ENCODE data around the gene SPACDR.
"Not testable (repeated sequence)": the region's sequence is repeated elsewhere in the genome, so short reads cannot be mapped to it uniquely, and the experiment has no call there.

SPACDR gene

GRCh38 chr7:100443096-100443840 is 20.8 kb downstream of the SPACDR start:
- DNase-seq (ENCODE audit: extremely low spot score): no peak
- no peak for TF ChIP-seq BHLHE40 (IDR thresholded peaks at IDR 0.05; ENCODE audit: borderline replicate concordance)
- TF ChIP-seq FOXA1 (IDR thresholded peaks at IDR 0.05): no peak
- TF ChIP-seq ARNT (IDR thresholded peaks at IDR 0.05): no peak
- no peak for TF ChIP-seq FOXM1 (IDR thresholded peaks at IDR 0.05; ENCODE audit: borderline replicate concordance)
- TF ChIP-seq FOXK2 (IDR thresholded peaks at IDR 0.05): no peak
- TF ChIP-seq CTBP1 (IDR thresholded peaks at IDR 0.05; ENCODE audit: borderline replicate concordance): no peak
- no peak for TF ChIP-seq ELF4 (IDR thresholded peaks at IDR 0.05)
- POLR2A ChIA-PET: interaction anchor here (1.7 to 5.1 kb wide), 2 partner anchors 9 to 14 kb away, joined by 7 to 43 read pairs; partner anchors contain the start of genes MEPCE and ZCWPW1
- CTCF ChIA-PET: interaction anchor here (0.9 kb wide), 1 partner anchor 14 kb away, joined by 3 read pairs; no protein-coding TSS in a partner anchor

- CTCF ChIA-PET: interaction anchor here (0.9 kb wide), 1 partner anchor 13 kb away, joined by 3 read pairs; no protein-coding TSS in a partner anchor
- TF ChIP-seq ZNF384 (IDR thresholded peaks at IDR 0.05) (no peak), L3MBTL2 (conservative IDR thresholded peaks at IDR 0.05) (no peak), ARNT (IDR thresholded peaks at IDR 0.05) (no peak), NFRKB (IDR thresholded peaks at IDR 0.05) (no peak), FOXK2 (IDR thresholded peaks at IDR 0.05) (no peak), SP1 (IDR thresholded peaks at IDR 0.05) (no peak), TARDBP (IDR thresholded peaks at IDR 0.05) (no peak), SUZ12 (IDR thresholded peaks at IDR 0.05) (no peak), FOXM1 (IDR thresholded peaks at IDR 0.05; ENCODE audit: borderline replicate concordance) (no peak), ELF4 (IDR thresholded peaks at IDR 0.05) (no peak), BHLHE40 (IDR thresholded peaks at IDR 0.05; ENCODE audit: borderline replicate concordance) (no peak), FOXA1 (IDR thresholded peaks at IDR 0.05) (no peak), PKNOX1 (IDR thresholded peaks at IDR 0.05) (no peak), CTBP1 (IDR thresholded peaks at IDR 0.05; ENCODE audit: borderline replicate concordance) (no peak), LEF1 (IDR thresholded peaks at IDR 0.05; ENCODE audit: borderline replicate concordance) (no peak), HDGF (IDR thresholded peaks at IDR 0.05; ENCODE audit: borderline replicate concordance) (no peak)
- POLR2A ChIA-PET: interaction anchor here (1.7 to 5.1 kb wide), 2 partner anchors 8 to 13 kb away, joined by 7 to 43 read pairs (median 15); partner anchors contain the start of genes MEPCE and ZCWPW1
- no peak for DNase-seq (ENCODE audit: extremely low spot score)
Measured at GRCh38 chr7:100441641-100442535, 22.2 kb downstream of the SPACDR start.

DNA sequence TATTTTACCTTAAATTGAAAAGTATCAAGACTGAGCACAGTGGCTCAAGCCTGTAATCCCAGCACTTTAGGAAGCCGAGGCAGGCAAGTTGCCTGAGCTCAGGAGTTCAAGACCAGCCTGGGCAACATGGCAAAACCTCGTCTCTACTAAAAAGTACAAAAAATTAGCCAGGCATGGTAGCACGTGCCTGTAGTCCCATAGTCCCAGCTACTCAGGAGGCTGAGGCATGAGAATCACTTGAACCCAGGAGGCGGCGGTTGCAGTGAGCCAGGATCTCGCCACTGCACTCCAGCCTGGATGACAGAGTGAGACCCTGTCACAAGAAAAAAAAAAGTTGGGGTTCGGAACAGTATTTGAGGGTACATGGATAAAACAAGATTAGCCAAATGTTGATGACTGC is 24.8 kb downstream of the SPACDR start:
- POLR2A ChIA-PET: interaction anchor here (2.2 kb wide), 1 partner anchor 10 kb away, joined by 13 read pairs; the partner anchor contains the start of genes MEPCE and ZCWPW1
- DNase-seq (ENCODE audit: extremely low spot score); CTCF ChIA-PET: not testable (repeated sequence)

DNA sequence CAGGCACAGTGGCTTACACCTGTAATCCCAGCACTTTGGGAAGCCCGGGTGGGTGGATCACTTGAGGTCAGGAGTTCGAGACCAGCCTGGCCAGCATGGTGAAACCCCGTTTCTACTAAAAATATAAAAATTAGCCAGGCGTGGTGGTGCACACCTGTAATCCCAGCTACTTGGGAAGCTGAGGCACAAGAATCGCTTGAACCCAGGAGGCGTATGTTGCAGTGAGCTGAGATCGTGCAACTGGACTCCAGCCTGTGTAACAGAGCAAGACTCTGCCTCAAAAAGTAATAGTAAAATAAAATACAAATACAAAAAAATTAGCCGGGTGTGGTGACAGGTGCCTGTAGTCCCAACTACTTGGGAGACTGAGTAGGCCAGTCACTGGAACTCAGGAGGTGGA is 25.3 kb downstream of the SPACDR start:
- POLR2A ChIA-PET: interaction anchor here (2.2 kb wide), 1 partner anchor 10 kb away, joined by 13 read pairs; the partner anchor contains the start of genes MEPCE and ZCWPW1
- DNase-seq (ENCODE audit: extremely low spot score): not testable (repeated sequence)
- CTCF ChIA-PET: interaction anchor here (0.7 kb wide), 1 partner anchor 351 kb away, joined by 3 read pairs; no protein-coding TSS in a partner anchor

- POLR2A ChIA-PET: interaction anchor here (1.9 to 2.2 kb wide), 3 partner anchors 8 to 41 kb away, joined by 5 to 13 read pairs (median 9); partner anchors contain the start of genes MEPCE, TSC22D4 and ZCWPW1
- no peak for DNase-seq (ENCODE audit: extremely low spot score)
- no peak for TF ChIP-seq FOXA1 (IDR thresholded peaks at IDR 0.05)
- no peak for TF ChIP-seq LEF1 (IDR thresholded peaks at IDR 0.05; ENCODE audit: borderline replicate concordance)
- no peak for TF ChIP-seq ARNT (IDR thresholded peaks at IDR 0.05)
- TF ChIP-seq SUZ12 (IDR thresholded peaks at IDR 0.05): no peak
- TF ChIP-seq L3MBTL2 (conservative IDR thresholded peaks at IDR 0.05): no peak
- no peak for TF ChIP-seq CTBP1 (IDR thresholded peaks at IDR 0.05; ENCODE audit: borderline replicate concordance)
- TF ChIP-seq SP1 (IDR thresholded peaks at IDR 0.05): no peak
- no peak for TF ChIP-seq HDGF (IDR thresholded peaks at IDR 0.05; ENCODE audit: borderline replicate concordance)
- no peak for TF ChIP-seq NFRKB (IDR thresholded peaks at IDR 0.05)
- TF ChIP-seq ZNF384 (IDR thresholded peaks at IDR 0.05): no peak
- TF ChIP-seq ELF4 (IDR thresholded peaks at IDR 0.05): no peak
- TF ChIP-seq BHLHE40 (IDR thresholded peaks at IDR 0.05; ENCODE audit: borderline replicate concordance): no peak
- TF ChIP-seq FOXM1 (IDR thresholded peaks at IDR 0.05; ENCODE audit: borderline replicate concordance): no peak
- TF ChIP-seq FOXK2 (IDR thresholded peaks at IDR 0.05): no peak
- CTCF ChIA-PET: interaction anchor here (0.7 to 1.2 kb wide), 2 partner anchors 17 to 351 kb away, joined by 3 read pairs; no protein-coding TSS in a partner anchor
Measured at GRCh38 chr7:100438172-100438571, 25.9 kb downstream of the SPACDR start.

DNA sequence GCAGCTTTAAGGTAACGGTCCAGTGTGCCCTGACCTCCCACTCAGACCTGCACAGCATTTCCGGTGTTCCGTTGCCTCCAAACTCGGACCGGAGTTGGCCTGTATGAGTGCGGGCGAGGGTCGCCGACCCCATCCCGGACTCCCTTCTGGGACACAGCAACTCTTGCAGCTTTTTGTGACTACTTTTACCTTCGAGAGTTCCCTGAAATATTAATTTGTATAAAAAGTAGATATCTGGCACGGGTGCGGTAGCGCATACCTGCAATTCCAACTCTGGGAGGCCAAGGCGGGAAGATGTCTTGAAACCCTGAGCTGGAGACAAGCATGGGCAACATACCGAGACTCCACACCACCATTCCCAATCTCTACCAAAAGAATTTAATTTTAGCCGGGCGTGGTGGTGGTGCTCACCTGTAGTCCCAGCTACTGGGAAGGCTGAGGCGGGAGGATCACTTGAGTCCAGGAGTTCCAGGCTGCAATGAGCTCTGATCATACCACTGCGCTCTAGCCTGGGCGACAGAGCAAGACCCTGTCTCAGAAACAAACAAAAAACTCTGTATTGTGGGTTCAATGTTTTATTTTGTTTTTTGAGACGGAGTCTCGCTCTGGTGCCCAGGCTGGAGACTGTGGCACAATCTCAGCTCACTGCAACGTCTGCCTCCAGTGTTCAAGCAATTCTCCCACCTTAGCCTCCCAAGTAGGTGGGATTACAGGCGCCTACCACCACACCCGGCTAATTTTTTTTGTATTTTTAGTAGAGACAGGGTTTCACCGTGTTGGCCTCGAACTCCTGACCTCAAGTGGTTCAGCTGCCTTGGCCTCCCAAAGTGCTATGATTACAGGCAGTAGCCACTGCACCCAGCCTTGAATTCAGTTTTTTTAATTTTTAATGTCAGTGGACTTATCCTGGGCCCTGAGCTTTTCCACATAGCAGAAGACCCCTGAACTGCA is 26.6 kb downstream of the SPACDR start:
- ChIA-PET POLR2A (interaction anchor here (0.6 to 3.5 kb wide), 14 partner anchors 7 to 336 kb away, joined by 3 to 28 read pairs (median 4); partner anchors contain the start of genes AP4M1, MCM7, MEPCE and TSC22D4), CTCF (interaction anchor here (0.5 to 1.2 kb wide), 3 partner anchors 17 to 132 kb away, joined by 3 read pairs; no protein-coding TSS in a partner anchor)
- no peak for TF ChIP-seq FOXA1 (IDR thresholded peaks at IDR 0.05)
- no peak for TF ChIP-seq BHLHE40 (IDR thresholded peaks at IDR 0.05; ENCODE audit: borderline replicate concordance)
- no peak for TF ChIP-seq HDGF (IDR thresholded peaks at IDR 0.05; ENCODE audit: borderline replicate concordance)
- TF ChIP-seq ELF4 (IDR thresholded peaks at IDR 0.05): no peak
- TF ChIP-seq NFRKB (IDR thresholded peaks at IDR 0.05): no peak
- no peak for TF ChIP-seq TARDBP (IDR thresholded peaks at IDR 0.05)
- no peak for TF ChIP-seq ZNF384 (IDR thresholded peaks at IDR 0.05)
- TF ChIP-seq LEF1 (IDR thresholded peaks at IDR 0.05; ENCODE audit: borderline replicate concordance): no peak
- TF ChIP-seq SUZ12 (IDR thresholded peaks at IDR 0.05): no peak
- no peak for TF ChIP-seq ARNT (IDR thresholded peaks at IDR 0.05)
- TF ChIP-seq CTBP1 (IDR thresholded peaks at IDR 0.05; ENCODE audit: borderline replicate concordance): no peak
- TF ChIP-seq FOXM1 (IDR thresholded peaks at IDR 0.05; ENCODE audit: borderline replicate concordance): no peak
- TF ChIP-seq SP1 (IDR thresholded peaks at IDR 0.05): no peak
- no peak for TF ChIP-seq FOXK2 (IDR thresholded peaks at IDR 0.05)
- TF ChIP-seq PKNOX1 (IDR thresholded peaks at IDR 0.05): no peak
- no peak for TF ChIP-seq L3MBTL2 (conservative IDR thresholded peaks at IDR 0.05)
- DNase-seq (ENCODE audit: extremely low spot score): no peak

All from HEK293T (cell line).